Breast epithelium (tissue), 4 donors: ENCODE results near the gene ABCC2. TPM values are rescaled to one million over a fixed set of nuclear protein-coding genes. Genes with fewer than 3 reads are reported as not detected.
"Not testable (repeated sequence)": the region's sequence is repeated elsewhere in the genome, so short reads cannot be mapped to it uniquely, and the experiment has no call there.

Experiments
- DNase-seq, 2 donors: peaks; one replicate each; pipeline ENCODE4 v3.0.0-alpha.2; 2019; ENCODE audit warnings: low spot score in 2 of 2
- H3K27ac ChIP-seq, 2 donors: fragments of 200-600 bp; sonication (generic) in 1 of 2; one replicate each; pipeline ENCODE4 v1.5.1; 2016 to 2019; ENCODE audit warnings: mild to moderate bottlenecking in 1 of 2
- H3K27me3 ChIP-seq, 2 donors: fragments of 200-600 bp; sonication (generic) in 1 of 2; one replicate each; pipeline versions ENCODE4 v1.5.1 to v1.6.0; 2017 to 2019; ENCODE audit warnings: control low read depth in 1 of 2, mild to moderate bottlenecking in 1 of 2
- H3K36me3 ChIP-seq: fragments of 200-600 bp; one replicate; pipeline ENCODE4 v1.5.1; 2019
- H3K4me1 ChIP-seq, 2 donors: fragments of 200-600 bp; sonication (generic); one replicate each; pipeline ENCODE4 v1.5.1; 2016 to 2019; ENCODE audit warnings: control low read depth in 1 of 2
- H3K4me3 ChIP-seq, 3 donors: fragments of 200-600 bp; sonication (generic); 1 replicate in 2 of 3; 2 replicates in 1 of 3; pipeline ENCODE4 v1.5.1; 2016 to 2019; ENCODE audit warnings: mild to moderate bottlenecking in 3 of 3, moderate library complexity in 2 of 3
- H3K9me3 ChIP-seq, 2 donors: fragments of 200-600 bp; sonication (generic) in 1 of 2; one replicate each; pipeline ENCODE4 v1.5.1; 2016 to 2019; ENCODE audit warnings: control low read depth in 1 of 2
- CTCF ChIP-seq, 3 donors: fragments of 450-650 bp; IDR thresholded peaks; one replicate each; pipeline ENCODE4 v1.5.1; 2016 to 2017; ENCODE audit warnings: antibody characterized with exemption in 3 of 3, mild to moderate bottlenecking in 3 of 3, moderate library complexity in 3 of 3
- POLR2A ChIP-seq: fragments of 450-650 bp; IDR thresholded peaks from one replicate; pipeline ENCODE4 v1.6.1; 2016; ENCODE audit warnings: antibody characterized with exemption, mild to moderate bottlenecking, moderate library complexity
- POLR2AphosphoS5 ChIP-seq, 3 donors: sonication (generic); formaldehyde crosslinking; IDR thresholded peaks; one replicate each; pipeline ENCODE4 v1.6.1; 2017; ENCODE audit warnings: antibody characterized with exemption in 3 of 3
- intact Hi-C: fragments of 100-400 bp; cut with DNase I; formaldehyde crosslinking; loops from one replicate; pipeline ENCODE4 v1.15.1; 2023; ENCODE audit warnings: low total_unique reads
- total RNA-seq, 3 donors: library from RNA; depleted of rRNA; stranded (reverse); fragments of >200 nt; gene quantifications; one replicate each; pipeline ENCODE4 v1.1.0, GENCODE V29; 2016

ABCC2 gene
- total RNA-seq, 3 donors from 2014 or later = 2.0 to 3.1 (median 2.1) TPM

DNA sequence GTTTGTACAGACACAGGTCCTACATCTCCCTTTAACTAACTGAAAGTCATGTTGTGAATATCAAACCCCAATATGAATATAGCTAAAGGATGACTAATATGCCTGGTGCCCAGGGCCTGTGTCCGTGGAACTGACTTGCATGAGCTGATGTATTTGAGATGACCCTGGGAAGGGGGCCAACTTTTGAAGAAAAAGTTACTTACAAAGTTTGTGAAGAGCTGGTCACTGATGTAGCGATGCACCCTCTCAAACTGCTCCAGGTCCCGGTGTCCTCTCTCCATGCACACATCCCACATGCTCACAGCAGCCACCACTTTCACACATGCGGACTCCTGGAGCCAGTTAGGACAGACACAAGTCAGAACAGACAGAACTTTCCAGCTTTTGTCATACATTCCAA lies 106.2 kb downstream of the ABCC2 start:
- H3K36me3 ChIP-seq = peaks cover 1% of the 10 kb centered on the region
- H3K4me1 ChIP-seq = no peaks in the 10 kb centered on the region
- H3K9me3 ChIP-seq = no peaks in the 10 kb centered on the region
- H3K4me3 ChIP-seq = no peak overlapping the region
- H3K27me3 ChIP-seq = no peaks in the 10 kb centered on the region
- intact Hi-C loops = no loop called here
- H3K27ac ChIP-seq = no peak overlapping the region
- TF ChIP-seq POLR2AphosphoS5 (IDR thresholded peaks at IDR 0.05) (no peak), POLR2A (no peak), CTCF (IDR thresholded peaks at IDR 0.05) (no peak)
- no peak for DNase-seq

DNA sequence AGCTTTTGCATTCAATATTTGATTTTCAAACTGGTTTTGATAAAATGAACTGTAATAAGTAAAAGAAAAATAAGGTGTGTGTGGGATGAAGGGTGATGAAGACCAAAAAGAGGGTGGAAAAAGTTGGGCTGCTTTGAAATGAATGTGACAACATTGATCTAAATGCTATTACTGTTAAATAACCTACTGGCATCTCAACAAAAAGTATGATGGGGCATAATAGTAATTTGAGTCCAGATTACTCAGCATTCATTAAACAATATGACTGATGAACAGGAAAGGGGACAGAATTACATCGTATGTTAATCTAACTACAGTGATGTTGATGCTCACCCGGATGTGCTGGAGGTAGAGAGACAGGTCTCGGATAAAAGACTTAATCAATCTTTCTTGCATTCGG lies 112.2 kb downstream of the ABCC2 start:
- no peak for TF ChIP-seq POLR2AphosphoS5 (IDR thresholded peaks at IDR 0.05)
- no peak for TF ChIP-seq CTCF (IDR thresholded peaks at IDR 0.05)
- no peak for TF ChIP-seq POLR2A
- H3K4me3 ChIP-seq = no peak overlapping the region
- no peak for DNase-seq
- H3K27me3 ChIP-seq = no peaks in the 10 kb centered on the region
- peaks cover 28% of the 10 kb centered on the region for H3K36me3 ChIP-seq
- H3K9me3 ChIP-seq = no peaks in the 10 kb centered on the region
- intact Hi-C loops = no loop called here
- no peaks in the 10 kb centered on the region for H3K4me1 ChIP-seq
- no peak overlapping the region for H3K27ac ChIP-seq

DNA sequence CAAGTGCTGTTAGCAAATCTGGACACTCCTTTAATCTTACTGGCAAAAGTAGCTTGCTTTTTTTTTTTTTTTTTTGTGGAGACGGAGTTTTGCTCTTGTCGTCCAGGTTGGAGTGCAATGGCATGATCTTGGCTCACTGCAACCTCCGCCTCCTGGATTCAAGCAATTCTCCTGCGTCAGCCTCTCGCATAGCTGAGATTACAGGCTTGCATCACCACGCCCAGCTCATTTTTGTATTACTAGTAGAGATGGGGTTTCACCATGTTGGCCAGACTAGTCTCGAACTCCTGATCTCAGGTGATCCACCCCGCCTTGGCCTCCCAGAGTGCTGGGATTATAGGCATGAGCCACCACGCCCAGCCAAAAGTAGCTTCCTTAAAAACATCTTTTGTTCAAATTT lies 112.6 kb downstream of the ABCC2 start:
- intact Hi-C loops, DNase-seq, H3K9me3 ChIP-seq: not testable (repeated sequence)

GRCh38 chr10:99895867-99896266 lies 113.4 kb downstream of the ABCC2 start:
- peaks cover 28% of the 10 kb centered on the region for H3K36me3 ChIP-seq

More for the DNA sequence above, 112.6 kb downstream of the ABCC2 start:
- H3K4me1 ChIP-seq, H3K27me3 ChIP-seq, H3K4me3 ChIP-seq, H3K27ac ChIP-seq: not testable (repeated sequence)
- peaks cover 28% of the 10 kb centered on the region for H3K36me3 ChIP-seq

More at GRCh38 chr10:99895867-99896266, 113.4 kb downstream of the ABCC2 start:
- DNase-seq = no peak
- Histone ChIP-seq H3K4me1 (no peaks in the 10 kb centered on the region), H3K27ac (no peak overlapping the region), H3K27me3 (no peaks in the 10 kb centered on the region), H3K4me3 (no peak overlapping the region), H3K9me3 (no peaks in the 10 kb centered on the region)
- TF ChIP-seq POLR2A = no peak
- TF ChIP-seq CTCF (IDR thresholded peaks at IDR 0.05) = no peak
- no peak for TF ChIP-seq POLR2AphosphoS5 (IDR thresholded peaks at IDR 0.05)
- intact Hi-C loops = no loop called here

Other genes with a start within 250 kb of the ABCC2 start
- gene NKX2-3, start 249.7 kb upstream of the ABCC2 start, total RNA-seq = under 1 TPM in 1 of 3 donors, not detected in 2; 0.15 TPM
- 10 to 100 TPM; 29.1 to 35.1 (median 33.1) TPM for gene SLC25A28, start 162.2 kb upstream of the ABCC2 start, total RNA-seq
- 10 to 100 TPM in 2 of 3 donors, 1 to 10 TPM in 1; 3.5 to 11.6 (median 10.8) TPM for gene ENTPD7, start 123.1 kb upstream of the ABCC2 start, total RNA-seq
- gene COX15, start 50.5 kb upstream of the ABCC2 start, total RNA-seq = 10 to 100 TPM; 28.2 to 38.3 (median 32.2) TPM
- gene CUTC, start 50.4 kb upstream of the ABCC2 start, total RNA-seq = 10 to 100 TPM; 23.4 to 81.0 (median 33.4) TPM
- 10 to 100 TPM; 15.1 to 20.6 (median 15.5) TPM for gene DNMBP, start 227.3 kb downstream of the ABCC2 start, total RNA-seq